ENCODE data around the gene HSP90AA1.

DNA sequence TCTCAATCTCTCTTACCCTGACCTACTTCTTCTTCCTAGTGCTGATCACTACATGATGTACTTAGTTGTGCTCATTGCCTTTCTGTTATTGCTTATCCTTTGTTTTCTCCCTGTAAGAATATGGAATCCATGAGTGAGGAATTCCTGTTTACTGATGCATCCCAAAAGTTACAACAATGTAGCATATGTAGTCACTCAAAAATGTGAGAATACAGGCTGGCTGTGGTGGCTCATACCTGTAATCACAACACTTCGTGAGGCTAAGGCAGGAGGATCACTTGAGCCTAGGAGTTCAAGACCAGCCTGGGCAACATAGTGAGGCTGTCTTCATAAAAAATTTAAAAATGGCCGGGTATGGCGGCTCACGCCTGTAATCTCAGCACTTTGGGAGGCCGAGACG, 44.9 kb upstream of the HSP90AA1 start:
- TF ChIP-seq, protein P1, sequence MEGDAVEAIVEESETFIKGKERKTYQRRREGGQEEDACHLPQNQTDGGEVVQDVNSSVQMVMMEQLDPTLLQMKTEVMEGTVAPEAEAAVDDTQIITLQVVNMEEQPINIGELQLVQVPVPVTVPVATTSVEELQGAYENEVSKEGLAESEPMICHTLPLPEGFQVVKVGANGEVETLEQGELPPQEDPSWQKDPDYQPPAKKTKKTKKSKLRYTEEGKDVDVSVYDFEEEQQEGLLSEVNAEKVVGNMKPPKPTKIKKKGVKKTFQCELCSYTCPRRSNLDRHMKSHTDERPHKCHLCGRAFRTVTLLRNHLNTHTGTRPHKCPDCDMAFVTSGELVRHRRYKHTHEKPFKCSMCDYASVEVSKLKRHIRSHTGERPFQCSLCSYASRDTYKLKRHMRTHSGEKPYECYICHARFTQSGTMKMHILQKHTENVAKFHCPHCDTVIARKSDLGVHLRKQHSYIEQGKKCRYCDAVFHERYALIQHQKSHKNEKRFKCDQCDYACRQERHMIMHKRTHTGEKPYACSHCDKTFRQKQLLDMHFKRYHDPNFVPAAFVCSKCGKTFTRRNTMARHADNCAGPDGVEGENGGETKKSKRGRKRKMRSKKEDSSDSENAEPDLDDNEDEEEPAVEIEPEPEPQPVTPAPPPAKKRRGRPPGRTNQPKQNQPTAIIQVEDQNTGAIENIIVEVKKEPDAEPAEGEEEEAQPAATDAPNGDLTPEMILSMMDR (conservative IDR thresholded peaks at IDR 0.05 in 1 of 2, IDR thresholded peaks at IDR 0.05 in 1 of 2; ENCODE audit: low read depth in 1 of 2, low read length in 2 of 2), result no peak
- TF ChIP-seq EZH2 (IDR thresholded peaks at IDR 0.05; ENCODE audit: low read length, missing control alignments), result no peak
